Right renal cortex interstitium (tissue), 3 donors: ENCODE data around the gene CRADD. TPM values are rescaled to one million over a fixed set of nuclear protein-coding genes. Genes with fewer than 3 reads are reported as not detected.

Experiments
- DNase-seq, 3 donors: peaks; one replicate each; pipeline ENCODE4 v3.0.0-alpha.2; 2013; ENCODE audit warnings: low read depth in 3 of 3, low spot score in 2 of 3
- polyA plus RNA-seq, 3 donors: library from polyadenylated mRNA; unstranded; fragments of 120-200 nt; gene quantifications; one replicate each; pipeline ENCODE4 v1.2.1, GENCODE V29; 2013; ENCODE audit not compliant: insufficient read length in 3 of 3

Gene CRADD
- polyA plus RNA-seq, 3 donors, result 11.6 to 14.8 (median 13.1) TPM

- DNase-seq, result no peak
These were observed 125.7 kb downstream of the CRADD start for GRCh38 chr12:93802698-93803423.

GRCh38 chr12:93803424-93803807 lies 126.2 kb downstream of the CRADD start:
- no peak for DNase-seq

- DNase-seq, result no peak
These were observed 127.4 kb downstream of the CRADD start for GRCh38 chr12:93804392-93805179.

GRCh38 chr12:93805736-93806141 lies 128.6 kb downstream of the CRADD start:
- no peak for DNase-seq

- DNase-seq, result no peak
These were observed 130.2 kb downstream of the CRADD start for GRCh38 chr12:93807354-93807753.

GRCh38 chr12:93808169-93808899 lies 131.2 kb downstream of the CRADD start:
- no peak for DNase-seq

- no peak for DNase-seq
These were observed 135.5 kb downstream of the CRADD start for GRCh38 chr12:93812626-93813025.

GRCh38 chr12:93813186-93813585 lies 136.0 kb downstream of the CRADD start:
- DNase-seq, result no peak

- DNase-seq, result no peak
These were observed 137.0 kb downstream of the CRADD start for GRCh38 chr12:93813972-93814821.

GRCh38 chr12:93818488-93819049 lies 141.4 kb downstream of the CRADD start:
- DNase-seq, result no peak

- no peak for DNase-seq
These were observed 141.9 kb downstream of the CRADD start for GRCh38 chr12:93819050-93819491.

GRCh38 chr12:93823616-93824391 lies 146.6 kb downstream of the CRADD start:
- no peak for DNase-seq

GRCh38 chr12:93824514-93825500 lies 147.6 kb downstream of the CRADD start:
- DNase-seq, result no peak

GRCh38 chr12:93825501-93825888 lies 148.3 kb downstream of the CRADD start:
- DNase-seq, result no peak

GRCh38 chr12:93825931-93826555 lies 148.9 kb downstream of the CRADD start:
- no peak for DNase-seq

GRCh38 chr12:93827179-93827578 lies 150.0 kb downstream of the CRADD start:
- no peak for DNase-seq

GRCh38 chr12:93827669-93828068 lies 150.5 kb downstream of the CRADD start:
- DNase-seq, result no peak

- no peak for DNase-seq
These were observed 151.8 kb downstream of the CRADD start for GRCh38 chr12:93829016-93829415.
